Stimulated activated CD8-positive, alpha-beta memory T cell treated with anti-CD3 and anti-CD28 coated beads, Interleukin-7, amount 100 ng/mL, for 1 hour (primary cell): ENCODE data around the gene ARHGDIG.

Experiments
- DNase-seq, 2 donors: peaks; one replicate each; pipeline ENCODE4 v3.0.0-alpha.2; 2020; ENCODE audit warnings: low read depth in 2 of 2

Gene ARHGDIG

DNA sequence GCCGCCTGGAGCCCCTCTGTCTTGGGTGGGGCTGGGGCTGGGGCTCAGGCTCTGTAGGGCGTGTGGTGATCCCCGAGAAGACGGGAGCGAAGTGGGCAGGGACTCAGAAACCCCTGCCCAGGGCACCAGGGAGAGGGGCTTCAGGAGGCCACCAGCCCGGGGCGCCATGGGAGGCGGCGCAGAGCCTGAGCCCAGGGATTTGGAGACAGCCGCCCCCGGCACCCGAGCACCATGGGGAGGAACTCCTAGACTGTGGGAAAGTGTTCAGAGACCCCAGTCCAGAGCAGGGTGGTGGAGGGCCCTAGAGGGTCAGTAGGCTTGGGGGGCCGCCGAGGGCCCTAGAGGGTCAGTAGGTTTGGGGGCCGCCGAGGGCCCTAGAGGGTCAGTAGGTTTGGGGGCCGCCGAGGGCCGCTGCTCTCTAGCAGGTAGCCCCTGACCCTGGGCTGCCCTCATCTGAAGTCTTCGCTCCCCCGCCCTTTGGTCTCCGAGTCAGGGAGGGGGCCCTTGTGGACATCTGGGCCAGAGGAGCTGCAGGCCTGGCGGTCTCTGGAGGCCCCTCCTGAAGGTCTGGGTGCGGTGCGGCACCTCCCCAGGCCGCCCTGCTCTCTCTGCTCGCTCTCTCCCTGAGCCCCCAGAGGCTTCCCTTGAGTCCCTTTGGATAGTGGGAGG is 734 bp downstream of the ARHGDIG start:
- no peak for DNase-seq

GRCh38 chr16:281660-282255 is 1.4 kb downstream of the ARHGDIG start:
- no peak for DNase-seq

DNA sequence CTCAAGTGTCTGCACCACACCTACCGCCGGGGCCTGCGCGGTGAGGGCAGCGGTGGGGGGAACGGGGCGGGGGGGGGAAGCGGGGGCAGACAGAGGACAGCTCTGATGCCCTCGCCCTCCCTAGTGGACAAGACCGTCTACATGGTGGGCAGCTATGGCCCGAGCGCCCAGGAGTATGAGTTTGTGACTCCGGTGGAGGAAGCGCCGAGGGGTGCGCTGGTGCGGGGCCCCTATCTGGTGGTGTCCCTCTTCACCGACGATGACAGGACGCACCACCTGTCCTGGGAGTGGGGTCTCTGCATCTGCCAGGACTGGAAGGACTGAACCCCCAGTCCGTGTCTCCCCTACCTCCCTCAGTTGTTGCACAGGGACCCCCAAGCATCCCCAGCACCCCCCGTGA is 2.1 kb downstream of the ARHGDIG start:
- no peak for DNase-seq

GRCh38 chr16:283033-283805 is 2.8 kb downstream of the ARHGDIG start, which contains the start of gene PDIA2:
TSS of gene PDIA2 (plus strand) at chr16:283164. CDS start at chr16:283170, 6 bp downstream.
- no peak for DNase-seq

GRCh38 chr16:284204-285120 is 4.1 kb downstream of the ARHGDIG start:
- DNase-seq, result no peak

DNA sequence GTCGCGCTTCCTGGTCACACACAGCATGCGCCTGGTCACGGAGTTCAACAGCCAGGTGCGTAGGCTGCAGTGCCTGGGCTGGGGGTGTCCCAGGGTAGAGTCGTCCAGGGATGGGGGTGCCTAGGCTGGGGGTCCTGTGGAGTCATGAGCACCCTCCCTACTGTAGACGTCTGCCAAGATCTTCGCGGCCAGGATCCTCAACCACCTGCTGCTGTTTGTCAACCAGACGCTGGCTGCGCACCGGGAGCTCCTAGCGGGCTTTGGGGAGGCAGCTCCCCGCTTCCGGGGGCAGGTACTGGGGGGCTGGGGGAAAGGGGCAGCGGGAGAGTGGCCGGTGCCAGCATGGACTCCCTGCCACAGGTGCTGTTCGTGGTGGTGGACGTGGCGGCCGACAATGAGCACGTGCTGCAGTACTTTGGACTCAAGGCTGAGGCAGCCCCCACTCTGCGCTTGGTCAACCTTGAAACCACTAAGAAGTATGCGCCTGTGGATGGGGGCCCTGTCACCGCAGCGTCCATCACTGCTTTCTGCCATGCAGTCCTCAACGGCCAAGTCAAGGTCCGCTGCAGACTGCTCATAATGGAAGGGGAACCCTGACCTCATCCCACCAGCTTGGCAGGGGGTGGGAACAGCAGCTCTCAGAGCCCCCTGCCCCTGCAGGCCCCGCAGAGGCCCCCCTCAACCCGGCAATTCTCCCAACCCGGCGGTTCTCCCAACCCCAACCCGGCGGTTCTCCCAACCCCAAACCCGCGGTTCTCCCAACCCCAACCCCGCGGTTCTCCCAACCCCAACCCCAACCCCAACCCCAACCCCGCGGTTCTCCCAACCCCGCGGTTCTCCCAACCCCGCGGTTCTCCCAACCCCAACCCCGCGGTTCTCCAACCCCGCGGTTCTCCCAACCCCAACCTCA is 5.0 kb downstream of the ARHGDIG start:
- no peak for DNase-seq

GRCh38 chr16:286491-287297 is 6.3 kb downstream of the ARHGDIG start:
- DNase-seq, result no peak

GRCh38 chr16:287298-287811 is 7.0 kb downstream of the ARHGDIG start:
- DNase-seq, result no peak

- DNase-seq, result no peak
Measured at GRCh38 chr16:287981-288920, 7.9 kb downstream of the ARHGDIG start.

GRCh38 chr16:289395-289997 is 9.1 kb downstream of the ARHGDIG start:
- DNase-seq, result no peak

GRCh38 chr16:290015-290680 is 9.8 kb downstream of the ARHGDIG start:
- no peak for DNase-seq

- no peak for DNase-seq
Measured at GRCh38 chr16:290681-291405, 10.5 kb downstream of the ARHGDIG start.

DNA sequence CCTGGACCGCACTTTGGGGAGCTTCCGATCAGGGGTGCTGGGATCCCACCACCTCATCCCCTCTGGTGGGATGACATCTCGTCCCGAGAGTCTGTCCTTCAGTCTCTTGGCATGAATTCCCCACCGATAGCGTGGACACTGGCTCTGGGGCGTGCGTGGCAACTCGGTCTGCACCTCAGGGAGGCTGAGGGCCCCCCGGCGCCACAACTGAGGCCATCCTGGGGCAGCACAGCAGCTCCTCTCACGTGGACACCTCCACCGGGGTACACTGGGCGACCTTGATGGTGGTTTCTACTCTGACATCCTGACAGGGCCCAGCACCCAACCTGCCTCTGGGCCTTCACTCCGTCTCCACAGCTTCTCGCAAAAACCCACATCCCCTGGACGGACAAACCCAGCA is 11.1 kb downstream of the ARHGDIG start:
- DNase-seq, result no peak

GRCh38 chr16:293043-293775 is 12.8 kb downstream of the ARHGDIG start:
- DNase-seq, result no peak

GRCh38 chr16:296276-296675 is 15.9 kb downstream of the ARHGDIG start:
- DNase-seq, result no peak
